Bladder microvascular endothelial cell (primary cell): Measurements from ENCODE around the gene CPT1B. TPM values are rescaled to one million over a fixed set of nuclear protein-coding genes. Genes with fewer than 3 reads are reported as not detected.

Source experiments
- total RNA-seq: library from RNA; depleted of rRNA; stranded (reverse); fragments of >200 nt; gene quantifications from 2 replicates; pipeline ENCODE4 v1.2.3, GENCODE V29; 2014

CPT1B gene
- 6.8 and 20.2 TPM in 2 replicates for total RNA-seq

DNA sequence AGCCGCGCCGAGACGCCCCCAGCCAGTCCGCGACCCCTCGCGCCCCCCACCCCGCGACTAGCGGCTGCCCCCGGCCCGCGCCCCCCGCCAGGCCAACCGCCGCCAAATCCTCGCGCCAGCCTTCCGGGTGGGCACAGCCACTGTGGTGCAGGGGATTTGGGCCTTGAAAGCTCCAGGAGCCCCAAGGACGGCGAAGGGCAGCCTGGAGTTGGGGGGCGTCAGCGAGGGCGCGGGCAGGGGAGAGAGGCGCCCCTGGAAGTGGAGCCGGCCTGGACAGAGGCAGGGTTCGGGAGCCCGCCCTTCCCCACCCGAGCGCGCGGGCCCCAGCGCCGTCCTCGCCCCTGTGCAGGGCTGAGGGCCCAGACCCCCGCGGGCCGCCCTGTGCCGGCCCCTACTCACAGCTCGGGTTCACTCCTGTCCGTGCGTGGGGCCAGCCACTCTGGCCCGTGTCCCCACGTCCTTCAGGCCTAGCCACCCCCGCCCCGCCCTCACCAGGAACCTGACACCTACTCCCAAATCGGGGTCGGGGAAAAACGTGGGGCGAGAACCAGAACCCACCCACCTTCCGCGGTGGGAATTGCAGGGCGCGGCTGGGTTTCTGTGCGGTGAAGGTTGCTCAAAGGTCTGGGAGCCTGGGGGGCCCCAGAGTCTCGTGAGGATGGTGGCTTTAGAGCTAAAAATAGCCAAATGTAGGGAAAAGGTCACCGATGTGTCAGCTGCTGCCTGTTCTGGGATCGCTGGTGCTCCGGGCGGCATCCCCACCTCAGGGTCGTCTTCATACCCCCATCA, at the start of gene CPT1B:
Gene CPT1B, minus strand, starts transcription at position 441 of the 789 bp plus-strand sequence. CDS start 512 bp downstream, outside the sequence.

DNA sequence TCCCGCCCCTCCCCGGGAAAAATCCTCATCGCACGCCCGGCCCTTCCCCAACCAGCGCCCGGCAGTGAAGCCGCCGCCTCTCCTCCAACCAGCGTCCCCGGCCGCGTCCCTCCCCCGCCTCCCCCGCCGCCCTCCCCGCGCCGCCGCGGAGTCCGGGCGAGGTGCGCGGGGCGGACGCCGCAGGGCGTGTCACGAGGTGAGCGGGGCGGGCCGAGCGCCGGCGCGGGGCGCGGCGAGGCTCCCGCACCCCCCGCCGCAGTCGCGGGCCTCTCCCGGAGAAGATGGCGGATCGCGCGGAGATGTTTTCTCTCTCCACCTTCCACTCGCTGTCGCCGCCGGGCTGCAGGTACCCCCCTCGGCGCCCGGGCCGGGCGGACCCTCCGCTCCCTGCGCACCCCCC, 22.3 kb upstream of the CPT1B start, which contains the start of gene MAPK8IP2:
Gene MAPK8IP2, plus strand, starts transcription at position 256 of the 400 bp plus-strand sequence. Its CDS starts 26 bp downstream, at position 282.

DNA sequence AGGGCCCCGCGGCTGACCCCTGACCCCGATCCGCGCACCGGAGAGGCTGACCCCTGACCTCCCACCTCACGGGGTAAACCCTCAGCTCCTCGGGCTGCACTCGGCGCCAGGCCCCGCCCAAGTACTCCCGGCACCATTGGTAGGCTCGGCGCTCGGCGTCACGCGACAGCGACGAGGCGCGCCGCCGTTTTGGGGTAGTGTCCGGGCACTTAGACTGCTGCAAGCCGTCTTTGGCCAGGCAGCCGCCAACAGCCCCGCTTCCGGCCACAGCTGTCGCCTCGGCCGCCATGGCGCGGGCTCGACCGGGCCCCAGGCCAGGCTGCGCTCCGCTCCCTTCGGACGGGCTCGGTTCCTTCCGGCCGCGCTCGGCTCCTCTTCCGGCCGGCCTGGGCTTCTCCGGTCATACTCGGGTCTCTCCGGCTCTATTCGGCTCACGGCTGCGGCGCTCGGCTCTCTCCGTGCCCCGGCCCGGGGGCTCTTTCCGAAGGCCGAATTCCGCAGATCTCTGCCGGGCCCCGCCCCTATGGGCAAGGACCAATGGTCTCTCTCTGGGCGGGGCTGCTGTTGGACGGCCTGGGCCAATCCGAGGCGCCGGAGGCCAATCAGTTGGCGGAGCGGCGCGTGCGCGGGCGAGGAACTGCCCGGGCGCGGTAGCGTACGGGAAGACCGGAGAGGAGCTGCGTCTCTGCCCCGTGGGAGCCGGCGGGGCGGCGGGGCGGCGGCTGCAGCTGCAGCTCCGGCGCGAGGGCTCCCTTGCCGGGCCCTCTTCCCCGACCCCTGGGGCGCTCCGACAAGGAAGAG, 4.5 kb upstream of the CPT1B start, which contains the start of gene CHKB:
Gene CHKB, minus strand, starts transcription at position 357 of the 801 bp plus-strand sequence. Its CDS starts 68 bp downstream, at position 289.

DNA sequence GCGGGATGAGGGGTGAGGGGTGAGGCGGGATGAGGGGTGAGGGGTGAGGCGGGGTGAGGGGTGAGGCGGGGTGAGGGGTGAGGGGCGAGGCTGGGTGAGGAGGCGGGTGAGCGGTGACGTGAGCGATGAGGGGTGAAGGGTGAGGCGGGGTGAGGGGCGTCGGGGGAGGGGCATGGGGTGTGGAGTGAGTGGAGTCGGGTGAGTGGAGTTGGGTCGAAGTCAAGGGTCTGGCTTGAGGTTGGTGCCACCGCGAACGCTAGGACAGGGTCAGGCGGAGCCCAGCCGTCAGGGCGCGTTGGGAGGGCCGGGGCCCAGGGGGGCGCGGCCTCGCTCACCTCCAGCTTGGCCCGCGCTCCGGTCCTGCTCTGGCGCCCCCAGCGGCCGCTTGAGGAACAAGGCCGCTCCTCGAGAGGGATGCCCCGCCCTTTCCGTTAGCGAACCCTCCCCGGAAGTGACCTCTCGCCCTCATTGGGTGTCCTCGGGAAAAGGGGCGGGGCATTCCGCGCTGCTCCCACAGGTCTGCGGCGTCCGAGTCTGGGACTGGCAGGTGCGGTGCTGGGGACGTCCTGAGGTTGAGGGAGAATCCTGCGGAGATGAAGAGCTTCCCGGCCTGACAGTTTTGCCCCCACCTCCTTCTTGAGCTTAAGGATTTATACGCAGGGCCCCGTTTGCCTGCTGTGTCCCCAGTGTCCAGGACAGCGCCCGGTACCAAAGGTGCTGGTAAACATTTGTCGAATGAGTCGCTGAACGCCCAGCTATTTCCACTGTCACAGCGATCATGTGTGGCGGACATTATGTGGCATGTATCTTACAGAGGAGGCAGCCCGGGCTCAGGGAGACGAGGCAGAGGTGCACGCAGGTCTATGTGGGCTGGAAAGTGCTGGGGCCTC, 15.5 kb downstream of the CPT1B start, which contains the start of gene SYCE3:
Gene SYCE3, minus strand, starts transcription at position 397 of the 890 bp plus-strand sequence. CDS start 6,514 bp downstream, outside the sequence.

DNA sequence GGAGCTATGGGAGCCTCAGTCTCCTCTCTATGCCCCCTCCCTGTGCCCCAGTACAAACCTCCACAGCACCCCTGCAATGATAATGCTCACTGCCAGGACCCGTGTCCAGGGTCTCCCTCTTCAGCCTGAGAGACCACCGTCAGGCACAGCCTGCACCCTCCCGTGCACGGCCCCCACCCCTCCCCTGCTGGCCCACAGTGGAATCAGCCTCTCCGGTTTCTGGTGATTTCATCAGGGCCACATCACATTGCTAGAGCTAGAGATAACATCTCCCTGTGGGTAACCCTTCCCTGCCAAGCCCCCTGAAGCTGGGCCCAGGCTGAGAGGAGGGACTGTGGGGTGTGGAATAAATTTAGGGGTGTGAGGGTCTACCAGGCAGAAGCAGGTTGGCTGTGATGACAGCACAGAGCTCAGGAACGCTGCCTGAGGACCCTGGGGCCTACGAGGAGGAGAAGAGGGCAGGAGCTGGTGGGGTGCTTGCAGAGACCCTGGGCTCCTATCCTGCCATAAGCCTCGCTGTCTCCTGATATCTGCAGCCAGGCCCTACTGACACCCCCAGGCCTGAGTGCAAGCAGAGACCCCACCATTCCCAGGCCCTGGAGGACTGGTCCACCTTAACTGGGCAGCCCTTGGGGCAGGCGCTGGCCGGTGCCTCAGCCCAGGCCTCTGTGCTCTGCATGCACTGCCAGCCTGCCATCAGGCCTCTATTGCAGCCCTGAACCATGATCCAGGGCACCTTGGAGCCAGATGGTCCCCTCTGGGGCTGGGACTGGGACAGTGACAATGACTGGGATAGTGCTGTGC, 32.5 kb downstream of the CPT1B start, which contains the start of gene KLHDC7B:
Gene KLHDC7B, plus strand, starts transcription at position 378 of the 804 bp plus-strand sequence. Its CDS starts 345 bp downstream, at position 723.

DNA sequence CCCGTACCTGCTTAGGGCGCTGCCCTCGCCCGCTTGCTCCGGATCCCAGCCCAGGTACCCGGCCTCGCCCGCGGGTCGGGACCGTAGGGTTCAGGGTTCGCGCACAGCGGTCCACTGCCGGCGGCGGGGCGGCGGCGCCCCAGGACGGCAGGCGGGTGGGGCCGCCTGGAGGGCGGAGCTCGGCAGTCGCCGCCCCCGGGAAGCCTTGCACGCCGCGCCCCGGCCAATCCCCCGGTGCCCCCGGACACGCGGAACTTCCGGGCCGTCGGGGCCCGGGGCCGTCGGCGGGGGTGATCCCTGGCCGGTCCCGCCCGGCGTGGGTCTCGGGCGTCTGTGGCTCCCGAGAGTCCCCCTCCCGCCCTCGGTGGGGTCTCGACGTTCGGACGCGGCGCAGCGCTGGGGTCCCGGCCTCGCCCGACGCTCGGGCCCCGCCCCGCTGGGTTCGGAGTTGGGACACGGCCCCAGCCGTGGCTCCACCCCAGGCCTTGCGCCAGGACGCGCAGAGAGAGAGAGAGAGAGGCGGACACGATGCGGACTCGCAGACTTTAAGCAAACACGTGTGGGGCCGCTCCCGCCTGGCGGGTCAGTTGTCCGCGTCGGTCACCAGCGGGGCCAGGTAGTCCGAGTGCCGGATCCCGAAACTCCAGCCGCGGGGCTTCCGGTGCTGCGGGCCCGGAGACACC, 48.2 kb downstream of the CPT1B start, which contains the start of gene TYMP:
Gene TYMP, minus strand, starts transcription at position 116 of the 683 bp plus-strand sequence. CDS start 303 bp downstream, outside the sequence.

DNA sequence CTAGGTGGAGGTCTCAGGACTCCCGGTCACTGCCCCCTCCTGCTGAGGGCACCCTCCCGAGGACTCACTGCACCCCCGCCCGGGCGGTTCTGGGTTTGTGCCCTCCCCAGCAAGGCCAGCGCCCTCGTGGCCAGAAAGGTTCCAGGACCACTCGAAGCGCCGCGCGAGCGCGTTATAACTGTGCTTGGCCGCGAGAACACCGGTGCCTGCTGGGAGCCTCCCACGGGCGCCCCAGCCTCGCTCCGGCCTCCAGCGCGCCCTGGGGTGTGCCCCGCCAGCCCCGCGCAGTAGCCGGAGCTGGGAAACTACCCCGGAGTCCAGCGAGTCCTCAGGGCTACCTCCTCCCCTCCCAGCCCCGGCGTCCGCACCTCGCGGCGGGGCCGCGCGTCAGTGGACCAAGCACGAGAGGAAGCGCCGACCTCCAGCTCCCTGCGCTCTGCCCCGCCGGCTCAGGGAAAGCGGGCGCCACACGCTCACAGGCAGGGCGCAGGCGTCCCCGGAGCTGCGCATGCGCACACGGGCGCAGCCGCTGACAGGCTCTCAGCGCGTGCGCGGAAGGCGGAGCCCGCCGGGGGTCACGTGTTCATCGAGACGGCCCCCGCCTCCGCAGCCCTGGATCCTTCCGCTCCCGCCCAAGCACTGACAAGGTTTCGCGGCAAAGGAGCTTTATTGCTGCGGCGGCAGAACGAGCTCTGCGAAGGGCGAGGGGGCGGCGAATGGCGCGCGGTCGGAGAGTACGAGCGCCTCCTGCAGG, 52.9 kb downstream of the CPT1B start, which contains the start of gene SCO2:
Gene SCO2, minus strand, starts transcription at position 495 of the 754 bp plus-strand sequence. CDS start 1,187 bp downstream, outside the sequence.

Other genes with a start within 250 kb of the CPT1B start
- gene PPP6R2, start 235.1 kb downstream of the CPT1B start, total RNA-seq, result 47.9 and 75.4 TPM in 2 replicates
- gene SBF1, start 103.4 kb downstream of the CPT1B start, total RNA-seq, result 33.2 and 63.9 TPM in 2 replicates
- 0.16 and 3.2 TPM in 2 replicates for gene ADM2, start 96.9 kb downstream of the CPT1B start, total RNA-seq
- gene MIOX, start 91.6 kb downstream of the CPT1B start, total RNA-seq, result not detected in 2 replicates
- gene LMF2, start 70.7 kb downstream of the CPT1B start, total RNA-seq, result 24.3 and 34.7 TPM in 2 replicates
- gene NCAPH2, start 70.2 kb downstream of the CPT1B start, total RNA-seq, result 26.9 and 30.9 TPM in 2 replicates
- 1.8 and 5.8 TPM in 2 replicates for gene SCO2, start 52.8 kb downstream of the CPT1B start, total RNA-seq
- gene TYMP, start 48.4 kb downstream of the CPT1B start, total RNA-seq, result 28.2 and 35.5 TPM in 2 replicates
- gene KLHDC7B, start 32.5 kb downstream of the CPT1B start, total RNA-seq, result not detected in 2 replicates
- gene SYCE3, start 15.5 kb downstream of the CPT1B start, total RNA-seq, result not detected in 2 replicates
- gene CHKB, start 4.4 kb upstream of the CPT1B start, total RNA-seq, result 27.8 and 32.9 TPM in 2 replicates
- 0.32 and 0.38 TPM in 2 replicates for gene MAPK8IP2, start 22.4 kb upstream of the CPT1B start, total RNA-seq
- 13.6 and 18.9 TPM in 2 replicates for gene ARSA, start 49.7 kb upstream of the CPT1B start, total RNA-seq
- gene SHANK3, start 94.4 kb upstream of the CPT1B start, total RNA-seq, result 21.0 and 37.3 TPM in 2 replicates
- gene ACR, start 159.8 kb upstream of the CPT1B start, total RNA-seq, result 0.16 and 0.69 TPM in 2 replicates
- gene RABL2B, start 205.2 kb upstream of the CPT1B start, total RNA-seq, result 3.7 and 10.8 TPM in 2 replicates